HG03575 (cell line): ENCODE results near the gene IL19.
"Not testable (repeated sequence)": the region's sequence is repeated elsewhere in the genome, so short reads cannot be mapped to it uniquely, and the experiment has no call there.

ENCODE experiments used
- ATAC-seq: cut with Tn5 transposase; IDR thresholded peaks from one replicate; pipeline ENCODE4 v1.9.1; 2021; ENCODE audit not compliant: unreplicated experiment, insufficient number of reproducible peaks, low FRiP score; ENCODE audit errors: extremely low read depth

IL19 gene

GRCh38 chr1:206738370-206739366 is 31.9 kb upstream of the IL19 start:
- ATAC-seq: no peak

GRCh38 chr1:206739411-206740076 is 31.0 kb upstream of the IL19 start:
- peak; percentile 81 for ATAC-seq

GRCh38 chr1:206741142-206741701 is 29.4 kb upstream of the IL19 start:
- no peak for ATAC-seq

- no peak for ATAC-seq
Measured at GRCh38 chr1:206742719-206743383, 27.7 kb upstream of the IL19 start.

- ATAC-seq: no peak
Measured at GRCh38 chr1:206744683-206745082, 25.9 kb upstream of the IL19 start.

GRCh38 chr1:206745301-206745700 is 25.3 kb upstream of the IL19 start:
- ATAC-seq: no peak

- ATAC-seq: no peak
Measured at GRCh38 chr1:206748348-206749030, 22.1 kb upstream of the IL19 start.

GRCh38 chr1:206751891-206752290 is 18.7 kb upstream of the IL19 start:
- no peak for ATAC-seq

GRCh38 chr1:206752481-206752880 is 18.1 kb upstream of the IL19 start:
- no peak for ATAC-seq

GRCh38 chr1:206753141-206753540 is 17.4 kb upstream of the IL19 start:
- ATAC-seq: no peak

- ATAC-seq: no peak
Measured at GRCh38 chr1:206754011-206754410, 16.6 kb upstream of the IL19 start.

GRCh38 chr1:206757524-206758266 is 12.9 kb upstream of the IL19 start:
- no peak for ATAC-seq

GRCh38 chr1:206760590-206760989 is 10.0 kb upstream of the IL19 start:
- ATAC-seq: no peak

GRCh38 chr1:206761159-206761768 is 9.3 kb upstream of the IL19 start:
- ATAC-seq: no peak

- ATAC-seq: not testable (repeated sequence)
Measured at GRCh38 chr1:206762741-206763364, 7.7 kb upstream of the IL19 start.

GRCh38 chr1:206765771-206766170 is 4.8 kb upstream of the IL19 start:
- not testable (repeated sequence) for ATAC-seq

- peak; percentile 51 for ATAC-seq
Measured at GRCh38 chr1:206766251-206766856, 4.2 kb upstream of the IL19 start.
